ENCODE results near the gene C18orf32.
"Not testable (repeated sequence)": the region's sequence is repeated elsewhere in the genome, so short reads cannot be mapped to it uniquely, and the experiment has no call there.

C18orf32 gene

DNA sequence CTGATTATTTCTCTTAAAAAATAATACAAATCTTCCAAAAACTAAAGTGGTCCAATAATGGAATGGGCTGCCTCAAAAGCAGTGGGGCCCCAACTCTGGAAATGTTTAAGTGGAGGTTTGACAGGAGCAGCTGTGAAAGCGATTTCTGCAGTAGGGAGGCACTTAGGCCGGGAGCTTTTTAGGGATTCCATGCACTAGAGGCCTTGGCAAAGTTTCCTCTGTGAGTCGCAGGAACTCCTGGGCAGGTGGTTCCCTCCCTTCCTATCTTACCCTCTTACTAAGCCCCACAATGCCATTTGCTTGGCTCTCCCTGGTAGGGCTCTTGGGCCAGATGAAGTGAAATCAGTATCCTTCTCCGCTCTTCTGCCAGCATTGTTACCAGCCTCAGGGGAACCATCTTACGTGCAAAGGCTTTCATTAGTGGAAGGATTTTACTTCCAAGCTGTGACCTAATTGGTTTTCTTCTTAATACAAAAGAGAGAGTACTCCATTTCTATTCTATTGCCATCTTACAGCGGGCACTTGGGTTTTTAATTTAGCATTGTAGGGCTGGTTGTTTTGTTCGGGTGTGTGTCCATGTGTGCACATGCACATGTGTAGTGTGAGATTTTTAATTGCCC, 34.3 kb upstream of the C18orf32 start:
- no peak overlapping the region for H3K9ac ChIP-seq (ENCODE audit: insufficient read length)
- H3K27ac ChIP-seq = no peak overlapping the region
- no peaks in the 10 kb centered on the region for H3K36me3 ChIP-seq (ENCODE audit: insufficient read depth, low read length)
- no peak overlapping the region for H3K4me3 ChIP-seq
- no peak for TF ChIP-seq FOXP2 (optimal IDR thresholded peaks at IDR 0.05; ENCODE audit: control extremely low read depth, extremely low read length, insufficient read depth)
- TF ChIP-seq POLR2AphosphoS5 (IDR thresholded peaks at IDR 0.05; ENCODE audit: borderline replicate concordance, low read depth, low read length) = no peak
- TF ChIP-seq EZH2 (IDR thresholded peaks at IDR 0.05) = no peak
- DNase-seq (ENCODE audit: low read depth, low spot score) = no peak
- H3K9me3 ChIP-seq (ENCODE audit: low read depth, low read length) = no peaks in the 10 kb centered on the region

- Histone ChIP-seq H3K4me3 (no peak overlapping the region), H3K36me3 (ENCODE audit: insufficient read depth, low read length) (no peaks in the 10 kb centered on the region), H3K27ac (no peak overlapping the region), H3K9me3 (ENCODE audit: low read depth, low read length) (no peaks in the 10 kb centered on the region), H3K9ac (ENCODE audit: insufficient read length) (no peak overlapping the region)
- no peak for TF ChIP-seq POLR2AphosphoS5 (IDR thresholded peaks at IDR 0.05; ENCODE audit: borderline replicate concordance, low read depth, low read length)
- TF ChIP-seq FOXP2 (optimal IDR thresholded peaks at IDR 0.05; ENCODE audit: control extremely low read depth, extremely low read length, insufficient read depth) = no peak
- TF ChIP-seq EZH2 (IDR thresholded peaks at IDR 0.05) = no peak
- DNase-seq (ENCODE audit: low read depth, low spot score) = no peak
Observed at GRCh38 chr18:49520661-49521145, 33.7 kb upstream of the C18orf32 start.

- no peaks in the 10 kb centered on the region for H3K36me3 ChIP-seq (ENCODE audit: insufficient read depth, low read length)
- H3K9me3 ChIP-seq (ENCODE audit: low read depth, low read length) = no peaks in the 10 kb centered on the region
- no peak overlapping the region for H3K9ac ChIP-seq (ENCODE audit: insufficient read length)
- no peak overlapping the region for H3K27ac ChIP-seq
- TF ChIP-seq POLR2AphosphoS5 (IDR thresholded peaks at IDR 0.05; ENCODE audit: borderline replicate concordance, low read depth, low read length) (no peak), FOXP2 (optimal IDR thresholded peaks at IDR 0.05; ENCODE audit: control extremely low read depth, extremely low read length, insufficient read depth) (no peak), EZH2 (IDR thresholded peaks at IDR 0.05) (no peak)
- no peak overlapping the region for H3K4me3 ChIP-seq
- no peak for DNase-seq (ENCODE audit: low read depth, low spot score)
Observed at GRCh38 chr18:49519101-49519971, 32.3 kb upstream of the C18orf32 start.

DNA sequence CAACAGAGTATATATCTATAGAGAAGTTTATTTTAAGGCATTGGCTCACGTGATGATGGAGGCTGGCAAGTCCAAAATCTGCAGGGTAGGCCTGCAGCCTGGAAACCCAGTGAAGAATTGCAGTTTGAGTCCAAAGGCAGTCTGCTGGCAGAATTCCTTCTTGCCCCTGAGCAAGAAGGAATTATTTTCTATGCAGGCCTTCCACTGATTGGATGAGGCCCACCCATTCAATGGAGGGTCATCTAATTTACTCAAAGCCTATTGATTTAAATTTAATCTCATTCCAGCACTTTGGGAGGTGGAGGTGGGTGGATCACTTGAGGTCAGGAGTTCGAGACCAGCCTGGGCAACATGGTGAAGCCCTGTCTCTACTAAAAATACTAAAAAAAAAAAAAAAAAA, 30.4 kb upstream of the C18orf32 start:
- H3K36me3 ChIP-seq (ENCODE audit: insufficient read depth, low read length) = no peaks in the 10 kb centered on the region
- H3K27ac ChIP-seq = no peak overlapping the region
- TF ChIP-seq POLR2AphosphoS5 (IDR thresholded peaks at IDR 0.05; ENCODE audit: borderline replicate concordance, low read depth, low read length) = no peak
- TF ChIP-seq FOXP2 (optimal IDR thresholded peaks at IDR 0.05; ENCODE audit: control extremely low read depth, extremely low read length, insufficient read depth) = no peak
- no peak for TF ChIP-seq EZH2 (IDR thresholded peaks at IDR 0.05)
- DNase-seq (ENCODE audit: low read depth, low spot score) = no peak
- H3K9me3 ChIP-seq (ENCODE audit: low read depth, low read length) = no peaks in the 10 kb centered on the region
- H3K9ac ChIP-seq (ENCODE audit: insufficient read length) = no peak overlapping the region
- no peak overlapping the region for H3K4me3 ChIP-seq

DNA sequence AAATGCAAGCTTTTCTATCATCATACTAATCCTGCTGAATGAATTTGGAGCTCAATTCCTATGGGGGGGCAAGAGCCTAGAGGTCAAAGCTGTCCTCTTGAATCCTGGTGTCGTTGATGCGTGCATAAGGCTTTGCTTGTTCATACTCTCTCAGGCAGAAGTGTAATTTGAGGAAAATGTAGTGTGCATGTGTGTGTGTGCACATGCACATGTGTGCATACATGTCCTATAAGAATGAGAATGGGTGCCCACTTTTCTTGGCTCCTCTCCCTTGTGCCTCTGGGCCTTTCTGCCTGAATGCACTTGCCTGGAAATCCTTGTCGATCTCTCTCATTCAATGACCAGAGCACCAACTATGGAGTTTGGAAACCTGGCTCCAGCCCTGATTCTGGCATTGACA, 28.5 kb upstream of the C18orf32 start:
- DNase-seq (ENCODE audit: low read depth, low spot score) = no peak
- no peak overlapping the region for H3K27ac ChIP-seq
- H3K4me3 ChIP-seq = no peak overlapping the region
- no peaks in the 10 kb centered on the region for H3K9me3 ChIP-seq (ENCODE audit: low read depth, low read length)
- TF ChIP-seq FOXP2 (optimal IDR thresholded peaks at IDR 0.05; ENCODE audit: control extremely low read depth, extremely low read length, insufficient read depth) = no peak
- no peak for TF ChIP-seq EZH2 (IDR thresholded peaks at IDR 0.05)
- no peak for TF ChIP-seq POLR2AphosphoS5 (IDR thresholded peaks at IDR 0.05; ENCODE audit: borderline replicate concordance, low read depth, low read length)
- H3K36me3 ChIP-seq (ENCODE audit: insufficient read depth, low read length) = no peaks in the 10 kb centered on the region
- no peak overlapping the region for H3K9ac ChIP-seq (ENCODE audit: insufficient read length)

GRCh38 chr18:49515003-49515402, 28.0 kb upstream of the C18orf32 start:
- not testable (repeated sequence) for H3K9me3 ChIP-seq (ENCODE audit: low read depth, low read length); H3K27ac ChIP-seq; H3K9ac ChIP-seq (ENCODE audit: insufficient read length); H3K36me3 ChIP-seq (ENCODE audit: insufficient read depth, low read length); DNase-seq (ENCODE audit: low read depth, low spot score); H3K4me3 ChIP-seq

GRCh38 chr18:49514577-49514976, 27.5 kb upstream of the C18orf32 start:
- H3K4me3 ChIP-seq = no peak overlapping the region
- H3K9ac ChIP-seq (ENCODE audit: insufficient read length) = no peak overlapping the region
- no peak overlapping the region for H3K27ac ChIP-seq
- H3K9me3 ChIP-seq (ENCODE audit: low read depth, low read length) = no peaks in the 10 kb centered on the region
- no peak for DNase-seq (ENCODE audit: low read depth, low spot score)
- TF ChIP-seq FOXP2 (optimal IDR thresholded peaks at IDR 0.05; ENCODE audit: control extremely low read depth, extremely low read length, insufficient read depth) (no peak), EZH2 (IDR thresholded peaks at IDR 0.05) (no peak)
- H3K36me3 ChIP-seq (ENCODE audit: insufficient read depth, low read length) = no peaks in the 10 kb centered on the region

DNA sequence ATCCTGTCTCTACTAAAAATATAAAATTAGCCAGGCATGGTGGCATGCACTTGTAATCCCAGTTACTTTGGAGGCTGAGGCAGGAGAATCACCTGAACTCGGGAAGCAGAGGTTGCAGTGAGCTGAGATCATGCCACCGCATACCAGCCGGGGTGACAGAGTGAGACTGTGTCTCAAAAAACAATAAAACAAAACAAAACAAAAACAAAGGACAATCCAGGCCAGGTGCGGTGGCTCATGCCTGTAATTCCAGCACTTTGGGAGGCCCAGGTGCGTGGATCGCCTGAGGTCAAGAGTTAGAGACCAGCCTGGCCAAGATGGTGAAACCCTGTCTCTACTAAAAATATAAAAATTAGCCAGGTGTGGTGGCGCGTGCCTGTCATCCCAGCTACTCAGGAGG, 25.8 kb upstream of the C18orf32 start:
- not testable (repeated sequence) for H3K36me3 ChIP-seq (ENCODE audit: insufficient read depth, low read length); H3K27ac ChIP-seq; H3K9ac ChIP-seq (ENCODE audit: insufficient read length); DNase-seq (ENCODE audit: low read depth, low spot score); H3K9me3 ChIP-seq (ENCODE audit: low read depth, low read length); H3K4me3 ChIP-seq

Data from SK-N-MC (cell line).